Gastroesophageal sphincter (tissue), 4 donors: ENCODE data around the gene SLC3A2. TPM values are rescaled to one million over a fixed set of nuclear protein-coding genes. Genes with fewer than 3 reads are reported as not detected.

Experiments
- ATAC-seq: fragments of 150-250 bp; one replicate; pipeline ENCODE4 v1.9.1; 2016; ENCODE audit warnings: mild to moderate bottlenecking, moderate library complexity
- H3K27ac ChIP-seq, 4 donors: fragments of 200-600 bp; sonication (generic) in 3 of 4; 1 replicate in 3 of 4; 2 replicates in 1 of 4; pipeline ENCODE4 v1.5.1; 2016 to 2019
- H3K27me3 ChIP-seq: fragments of 200-600 bp; sonication (generic); one replicate; pipeline ENCODE4 v1.5.1; 2019
- H3K36me3 ChIP-seq, 2 donors: fragments of 200-600 bp; sonication (generic); one replicate each; pipeline ENCODE4 v1.5.1; 2019; ENCODE audit warnings: control low read depth in 1 of 2
- H3K4me1 ChIP-seq, 3 donors: fragments of 200-600 bp; sonication (generic); 1 replicate in 2 of 3; 2 replicates in 1 of 3; pipeline ENCODE4 v1.5.1; 2016 to 2019; ENCODE audit warnings: control low read depth in 2 of 3
- H3K4me3 ChIP-seq, 2 donors: fragments of 200-600 bp; sonication (generic); one replicate each; pipeline ENCODE4 v1.5.1; 2019; ENCODE audit warnings: mild to moderate bottlenecking in 1 of 2, moderate library complexity in 1 of 2
- H3K9me3 ChIP-seq, 3 donors: fragments of 200-600 bp; sonication (generic); one replicate each; pipeline ENCODE4 v1.5.1; 2017 to 2019; ENCODE audit warnings: control low read depth in 2 of 3
- CTCF ChIP-seq, 4 experiments: fragments of 200-600 bp in 2 of 4; fragments of 450-650 bp in 2 of 4; sonication (generic) in 1 of 4; IDR thresholded peaks; one replicate each; pipeline ENCODE4 v1.5.1; 2017 to 2019; ENCODE audit warnings: antibody characterized with exemption in 4 of 4, mild to moderate bottlenecking in 2 of 4, moderate library complexity in 2 of 4
- EP300 ChIP-seq: sonication (generic); formaldehyde crosslinking; IDR thresholded peaks from one replicate; pipeline ENCODE4 v1.6.1; 2017; ENCODE audit warnings: antibody characterized with exemption, mild to moderate bottlenecking
- POLR2A ChIP-seq, 2 donors: fragments of 450-650 bp; IDR thresholded peaks; one replicate each; pipeline ENCODE4 v1.6.1; 2017; ENCODE audit warnings: antibody characterized with exemption in 2 of 2, mild to moderate bottlenecking in 2 of 2, moderate library complexity in 1 of 2
- POLR2AphosphoS5 ChIP-seq: sonication (generic); formaldehyde crosslinking; IDR thresholded peaks from one replicate; pipeline ENCODE4 v1.6.1; 2017; ENCODE audit warnings: antibody characterized with exemption
- WGBS, 2 donors: methylation state at CpG; one replicate each; pipeline ENCODE4 v1.1.5; 2018; ENCODE audit warnings: low coverage in 1 of 2; 5-methylcytosine and 5-hydroxymethylcytosine counted together
- total RNA-seq, 4 donors: library from RNA; depleted of rRNA; stranded (reverse); fragments of >200 nt; gene quantifications; one replicate each; pipeline ENCODE4 v1.1.0, GENCODE V29; 2016

The SLC3A2 gene
- total RNA-seq, 4 donors from 2014 or later = 66.9 to 144 (median 80.2) TPM

GRCh38 chr11:62898027-62898426 is 17.3 kb downstream of the SLC3A2 start:
- Histone ChIP-seq H3K4me1 (no peaks in the 10 kb centered on the region), H3K27ac (no peak overlapping the region), H3K4me3 (no peak overlapping the region), H3K27me3 (no peaks in the 10 kb centered on the region), H3K36me3 (no peaks in the 10 kb centered on the region), H3K9me3 (no peaks in the 10 kb centered on the region)
- TF ChIP-seq CTCF (IDR thresholded peaks at IDR 0.05) = no peak
- TF ChIP-seq POLR2AphosphoS5 = no peak
- TF ChIP-seq POLR2A (IDR thresholded peaks at IDR 0.05) = no peak
- no peak for TF ChIP-seq EP300
- ATAC-seq = no peak

DNA sequence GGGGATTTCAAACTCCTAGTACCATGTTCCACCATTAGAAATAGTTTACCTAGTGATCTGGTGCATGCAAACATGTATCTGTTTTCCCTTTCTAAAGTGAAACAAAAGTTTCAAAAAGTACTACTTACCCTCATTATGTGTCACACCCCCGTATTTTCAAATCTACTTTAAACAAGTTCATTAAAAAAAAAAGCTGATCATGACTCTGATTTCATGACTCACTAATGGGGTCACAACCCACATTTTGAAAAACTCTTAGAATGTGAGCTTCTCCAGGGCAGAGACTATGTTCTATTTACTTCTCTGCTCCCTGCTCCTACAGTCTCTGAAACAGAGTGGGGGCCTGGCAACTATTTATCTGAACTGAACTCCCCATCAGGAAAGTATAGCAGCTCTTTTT is 22.2 kb downstream of the SLC3A2 start:
- ATAC-seq = no peak
- H3K27me3 ChIP-seq = no peaks in the 10 kb centered on the region
- H3K36me3 ChIP-seq = no peaks in the 10 kb centered on the region
- no peak overlapping the region for H3K4me3 ChIP-seq
- no peak overlapping the region for H3K27ac ChIP-seq
- H3K4me1 ChIP-seq = peaks cover 0 to 10% (median 0%) of the 10 kb centered on the region in 3 donors
- no peaks in the 10 kb centered on the region for H3K9me3 ChIP-seq
- no peak for TF ChIP-seq POLR2A (IDR thresholded peaks at IDR 0.05)
- no peak for TF ChIP-seq CTCF (IDR thresholded peaks at IDR 0.05)
- TF ChIP-seq EP300 = no peak
- no peak for TF ChIP-seq POLR2AphosphoS5
- WGBS, 2 donors = 20% methylated on average over 1 of the region's 1 CpG; no CpG with 5 or more reads in 1 of the 2 donors

- H3K4me3 ChIP-seq = no peak overlapping the region
- no peaks in the 10 kb centered on the region for H3K27me3 ChIP-seq
- WGBS, 2 donors = 17 to 20% methylated on average over 2 to 3 of the region's 3 CpGs
- H3K36me3 ChIP-seq = no peaks in the 10 kb centered on the region
- H3K4me1 ChIP-seq = peaks cover 0 to 24% (median 6%) of the 10 kb centered on the region in 3 donors
- peak overlapping the region in 1 of 4 donors; percentile 27 for H3K27ac ChIP-seq
- H3K9me3 ChIP-seq = no peaks in the 10 kb centered on the region
- TF ChIP-seq POLR2A (IDR thresholded peaks at IDR 0.05) = no peak
- ATAC-seq = no peak
Observed at GRCh38 chr11:62905296-62905695, 24.6 kb downstream of the SLC3A2 start.

GRCh38 chr11:62905927-62906531 is 25.3 kb downstream of the SLC3A2 start:
- H3K4me3 ChIP-seq = no peak overlapping the region
- TF ChIP-seq CTCF (IDR thresholded peaks at IDR 0.05) (peak in 3 of 4 experiments; percentile 96 to 100 (median 97)), POLR2AphosphoS5 (no peak)
- no peak overlapping the region for H3K27ac ChIP-seq
- H3K4me1 ChIP-seq = peaks cover 0 to 24% (median 6%) of the 10 kb centered on the region in 3 donors
- no peaks in the 10 kb centered on the region for H3K27me3 ChIP-seq
- H3K9me3 ChIP-seq = no peaks in the 10 kb centered on the region
- peak; percentile 85 for ATAC-seq
- no peaks in the 10 kb centered on the region for H3K36me3 ChIP-seq
- WGBS, 2 donors = 25% methylated on average over 7 of the region's 14 CpGs; no CpG with 5 or more reads in 1 of the 2 donors

DNA sequence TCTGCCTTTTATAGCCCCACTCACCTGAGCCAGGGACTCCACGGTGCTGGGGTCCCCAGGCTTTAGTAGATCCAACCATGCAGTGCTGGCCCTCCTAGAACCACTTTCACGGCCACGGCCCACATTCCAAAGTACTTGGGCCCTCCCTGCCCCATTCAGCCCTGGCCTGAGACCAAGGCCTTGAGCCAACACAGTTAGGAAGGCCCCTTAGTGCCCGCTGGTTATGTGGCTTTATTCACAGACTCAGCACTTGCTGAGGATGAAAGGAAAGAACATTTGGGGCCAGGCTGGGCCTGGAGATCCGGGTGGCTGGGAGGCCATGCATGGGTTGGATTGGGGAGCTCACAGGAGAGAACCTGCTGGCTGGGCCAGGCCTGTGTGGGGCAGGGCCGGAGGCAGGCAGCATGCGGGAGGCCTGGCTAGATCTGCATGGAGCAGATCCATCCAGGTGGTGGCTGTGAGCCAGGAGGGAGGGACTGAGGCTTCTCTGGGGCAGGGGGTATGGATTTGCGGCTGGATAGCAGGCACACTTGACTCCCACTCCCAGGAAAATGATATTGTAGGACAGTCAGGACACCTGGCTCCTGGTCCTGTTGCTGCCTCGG is 27.9 kb downstream of the SLC3A2 start:
- H3K4me1 ChIP-seq = peaks cover 0 to 24% (median 6%) of the 10 kb centered on the region in 3 donors
- no peaks in the 10 kb centered on the region for H3K27me3 ChIP-seq
- no peaks in the 10 kb centered on the region for H3K9me3 ChIP-seq
- peak overlapping the region in 1 of 4 donors; percentile 18 for H3K27ac ChIP-seq
- TF ChIP-seq POLR2A (IDR thresholded peaks at IDR 0.05) (no peak), EP300 (no peak), POLR2AphosphoS5 (no peak), CTCF (IDR thresholded peaks at IDR 0.05) (no peak)
- no peak for ATAC-seq
- 100% methylated on average over 1 of the region's 9 CpGs; no CpG with 5 or more reads in 1 of the 2 donors for WGBS, 2 donors
- no peak overlapping the region for H3K4me3 ChIP-seq
- no peaks in the 10 kb centered on the region for H3K36me3 ChIP-seq
